ENCODE results near the gene OSBPL10. TPM values are rescaled to one million over a fixed set of nuclear protein-coding genes. Genes with fewer than 3 reads are reported as not detected.
"Not testable (repeated sequence)": the region's sequence is repeated elsewhere in the genome, so short reads cannot be mapped to it uniquely, and the experiment has no call there.

Gene OSBPL10, protein sequence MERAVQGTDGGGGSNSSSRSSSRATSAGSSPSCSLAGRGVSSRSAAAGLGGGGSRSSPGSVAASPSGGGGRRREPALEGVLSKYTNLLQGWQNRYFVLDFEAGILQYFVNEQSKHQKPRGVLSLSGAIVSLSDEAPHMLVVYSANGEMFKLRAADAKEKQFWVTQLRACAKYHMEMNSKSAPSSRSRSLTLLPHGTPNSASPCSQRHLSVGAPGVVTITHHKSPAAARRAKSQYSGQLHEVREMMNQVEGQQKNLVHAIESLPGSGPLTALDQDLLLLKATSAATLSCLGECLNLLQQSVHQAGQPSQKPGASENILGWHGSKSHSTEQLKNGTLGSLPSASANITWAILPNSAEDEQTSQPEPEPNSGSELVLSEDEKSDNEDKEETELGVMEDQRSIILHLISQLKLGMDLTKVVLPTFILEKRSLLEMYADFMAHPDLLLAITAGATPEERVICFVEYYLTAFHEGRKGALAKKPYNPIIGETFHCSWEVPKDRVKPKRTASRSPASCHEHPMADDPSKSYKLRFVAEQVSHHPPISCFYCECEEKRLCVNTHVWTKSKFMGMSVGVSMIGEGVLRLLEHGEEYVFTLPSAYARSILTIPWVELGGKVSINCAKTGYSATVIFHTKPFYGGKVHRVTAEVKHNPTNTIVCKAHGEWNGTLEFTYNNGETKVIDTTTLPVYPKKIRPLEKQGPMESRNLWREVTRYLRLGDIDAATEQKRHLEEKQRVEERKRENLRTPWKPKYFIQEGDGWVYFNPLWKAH
- 22.9 TPM for polyA plus RNA-seq (ENCODE audit: insufficient read length)
- long read RNA-seq, donor 1, full-length matches to known transcripts = 3 of 3 reads
- long read RNA-seq, donor 1, partial matches to known transcripts = 0 of 3 reads
- long read RNA-seq, donor 1, other reads (novel, unspliced or antisense) = 0 of 3 reads
- long read RNA-seq, donor 2, full-length matches to known transcripts = 2 of 2 reads
- long read RNA-seq, donor 2, partial matches to known transcripts = 0 of 2 reads
- long read RNA-seq, donor 2, other reads (novel, unspliced or antisense) = 0 of 2 reads
- long read RNA-seq, donor 3, full-length matches to known transcripts = 2 of 2 reads
- long read RNA-seq, donor 3, partial matches to known transcripts = 0 of 2 reads
- long read RNA-seq, donor 3, other reads (novel, unspliced or antisense) = 0 of 2 reads
- long read RNA-seq, donor 4 = 0 reads
- long read RNA-seq, donor 5, full-length matches to known transcripts = 3 of 3 reads
- long read RNA-seq, donor 5, partial matches to known transcripts = 0 of 3 reads
- long read RNA-seq, donor 5, other reads (novel, unspliced or antisense) = 0 of 3 reads
- long read RNA-seq, donor 6, full-length matches to known transcripts = 4 of 4 reads
- long read RNA-seq, donor 6, partial matches to known transcripts = 0 of 4 reads
- long read RNA-seq, donor 6, other reads (novel, unspliced or antisense) = 0 of 4 reads
- long read RNA-seq, donor 7, full-length matches to known transcripts = 5 of 5 reads
- long read RNA-seq, donor 7, partial matches to known transcripts = 0 of 5 reads
- long read RNA-seq, donor 7, other reads (novel, unspliced or antisense) = 0 of 5 reads
- long read RNA-seq, donor 8 = 0 reads

DNA sequence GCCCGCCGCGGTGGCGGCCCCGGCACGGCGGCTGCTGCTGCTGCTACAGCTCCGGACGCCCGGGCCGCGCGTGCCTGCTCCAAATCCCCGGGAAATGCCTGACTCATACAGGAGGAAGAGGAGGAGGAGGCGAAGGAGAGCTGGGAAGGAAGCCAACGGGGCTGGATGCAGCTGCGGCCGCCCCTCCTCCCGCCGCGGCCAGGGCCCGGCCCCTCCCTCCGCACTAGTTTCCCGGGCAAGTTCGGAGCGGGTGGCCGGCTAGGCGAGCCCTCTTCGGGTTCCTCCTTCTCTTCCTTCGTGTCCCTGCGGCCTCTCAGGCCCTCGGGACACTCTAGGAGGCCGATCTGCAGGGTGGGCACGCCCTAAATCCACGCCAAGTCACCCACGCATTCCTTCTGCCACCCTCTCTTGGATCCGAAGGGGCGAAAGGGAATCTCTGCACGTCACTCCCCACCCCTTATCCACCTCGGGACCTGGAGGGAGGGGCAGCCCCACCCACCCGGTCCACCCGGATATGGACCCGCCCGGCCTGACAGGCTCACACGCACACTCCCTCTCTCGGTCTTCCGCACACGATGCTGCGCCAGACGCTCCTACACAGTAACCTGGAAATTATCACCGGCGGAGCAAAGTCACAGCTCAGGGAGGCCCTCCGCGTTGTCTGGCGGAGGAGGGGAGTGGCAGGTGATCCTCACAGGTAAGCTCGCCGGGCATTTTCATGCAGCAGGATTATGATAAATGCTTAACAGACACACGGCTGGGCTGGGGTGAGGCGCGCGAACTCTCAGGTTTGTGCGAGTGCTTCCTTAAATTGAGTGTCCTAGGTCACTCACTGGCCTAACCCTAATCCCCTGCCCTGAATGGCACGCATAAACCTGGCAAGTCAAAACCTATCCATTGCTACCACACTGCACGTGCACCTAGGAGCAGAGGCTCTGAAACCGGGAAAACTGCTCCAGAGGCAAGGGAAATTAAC is at the start of gene OSBPL10, which contains the start of gene ZNF860:
Gene OSBPL10, minus strand, starts transcription at position 57 of the 976 bp plus-strand sequence. CDS start 83 bp downstream, outside the sequence.
Gene ZNF860, plus strand, starts transcription at position 545 of the 976 bp plus-strand sequence. CDS start 7,330 bp downstream, outside the sequence.
- peak; percentile 78 for DNase-seq

DNA sequence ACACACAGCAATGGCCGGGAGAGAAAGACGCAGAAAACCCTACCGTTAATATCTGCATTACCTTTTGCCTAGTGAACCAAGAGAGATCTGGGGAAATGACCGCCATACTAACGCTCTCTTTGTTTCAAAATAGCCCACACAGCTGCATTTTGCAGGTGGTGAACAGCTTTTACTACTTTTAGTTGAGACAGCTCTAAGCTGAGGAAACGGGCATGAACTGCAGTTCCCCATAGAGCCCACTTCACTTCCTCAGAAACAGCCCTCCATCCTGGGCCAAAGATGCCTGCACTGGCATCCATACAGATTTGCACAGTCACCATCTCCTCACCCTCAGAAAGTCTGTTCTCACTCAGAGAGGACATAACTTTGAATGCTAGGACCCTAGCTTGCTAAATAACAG is 45.5 kb upstream of the OSBPL10 start:
- DNase-seq = no peak

DNA sequence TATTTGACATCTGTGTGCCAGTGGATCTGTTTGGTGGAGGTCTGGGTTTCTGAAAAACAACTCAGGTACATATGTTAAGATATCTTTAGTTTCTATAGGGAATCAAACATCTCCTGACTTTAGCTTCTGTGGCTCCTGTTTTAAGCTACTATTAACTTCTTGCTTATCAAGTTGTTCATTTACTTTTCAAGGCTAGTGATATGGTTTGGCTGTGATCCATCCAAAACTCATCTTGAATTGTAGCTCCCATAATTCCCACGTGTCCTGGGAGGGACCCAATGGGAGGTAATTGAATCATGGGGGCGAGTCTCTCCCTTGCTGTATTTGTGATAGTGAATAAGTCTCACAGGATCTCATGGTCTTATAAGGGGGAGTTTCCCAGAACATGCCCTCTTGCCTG is 41.9 kb upstream of the OSBPL10 start:
- no peak for DNase-seq

DNA sequence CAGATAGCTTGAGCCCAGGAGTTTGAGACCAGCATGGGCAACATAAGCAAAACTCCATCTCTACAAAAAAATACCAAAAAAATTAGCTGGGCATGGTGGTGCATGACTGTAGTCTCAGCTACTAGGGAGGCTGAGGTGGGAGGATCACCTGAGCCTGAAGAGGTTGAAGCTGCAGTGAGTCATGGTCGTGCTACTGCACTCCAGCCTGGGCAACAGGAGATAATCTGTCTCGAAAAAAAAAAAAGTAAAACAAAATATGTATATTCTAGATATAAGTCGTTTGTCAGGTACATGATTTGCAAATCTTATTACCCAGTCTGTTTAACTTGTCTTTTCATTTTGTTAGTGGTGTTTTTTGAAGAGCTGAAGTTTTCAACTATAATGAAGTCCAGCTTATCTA is 40.7 kb upstream of the OSBPL10 start:
- no peak for DNase-seq

DNA sequence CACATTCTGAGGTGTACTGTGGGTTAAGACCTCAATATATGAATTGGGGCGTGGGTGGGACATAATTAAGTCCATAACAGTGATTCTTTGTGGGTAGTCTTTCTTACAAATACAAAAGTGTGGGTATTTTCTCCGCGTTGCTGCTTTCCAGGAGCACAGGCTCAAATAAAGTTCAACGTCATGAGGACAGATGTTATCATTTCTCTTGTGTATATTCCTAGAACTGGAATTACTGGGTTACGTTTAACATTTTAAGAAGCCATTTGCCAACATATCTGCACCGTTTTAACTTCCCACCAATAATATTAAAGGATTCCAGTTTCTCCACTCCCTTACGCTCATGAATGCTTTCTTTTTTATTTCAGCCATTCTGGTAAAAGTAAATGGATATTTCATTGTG is 40.1 kb upstream of the OSBPL10 start:
- no peak for DNase-seq

DNA sequence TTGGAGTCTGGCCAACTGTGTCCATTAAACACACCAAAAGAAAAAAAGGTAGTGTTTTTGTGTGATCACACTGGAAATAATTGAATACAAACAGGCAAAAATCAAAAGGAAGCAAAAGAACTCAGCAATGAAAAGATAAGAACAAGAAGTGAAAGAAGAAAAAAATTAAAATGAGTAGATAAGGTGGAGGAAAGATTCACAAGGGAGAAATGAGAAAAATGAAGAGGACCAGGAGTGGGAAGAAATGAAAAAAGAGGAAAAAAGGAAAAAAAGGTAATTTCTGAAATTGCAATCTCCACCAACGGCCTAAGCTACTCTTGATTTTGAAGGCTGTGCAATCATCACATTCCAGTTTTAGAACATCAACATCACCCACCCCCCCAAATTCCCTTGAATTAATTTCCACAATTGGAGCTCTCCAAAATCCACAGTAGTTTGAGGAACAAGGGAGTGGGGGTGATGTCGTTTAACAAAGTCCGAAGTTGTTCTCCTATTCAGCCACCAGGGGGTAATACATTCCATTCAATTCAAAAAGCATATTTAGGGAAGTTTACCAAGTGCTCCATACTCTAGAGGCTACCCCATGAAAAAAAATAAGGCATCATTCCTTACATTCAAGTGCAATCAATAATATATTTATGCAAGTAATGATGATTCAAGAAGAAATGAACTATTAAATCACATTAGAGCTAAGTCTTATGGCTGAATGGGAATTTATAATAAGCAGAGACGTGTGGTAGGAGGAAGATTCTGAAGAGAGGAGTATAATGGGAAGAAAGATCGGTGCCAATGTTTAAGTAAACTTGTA is 37.9 kb upstream of the OSBPL10 start:
- DNase-seq = peak; percentile 64

DNA sequence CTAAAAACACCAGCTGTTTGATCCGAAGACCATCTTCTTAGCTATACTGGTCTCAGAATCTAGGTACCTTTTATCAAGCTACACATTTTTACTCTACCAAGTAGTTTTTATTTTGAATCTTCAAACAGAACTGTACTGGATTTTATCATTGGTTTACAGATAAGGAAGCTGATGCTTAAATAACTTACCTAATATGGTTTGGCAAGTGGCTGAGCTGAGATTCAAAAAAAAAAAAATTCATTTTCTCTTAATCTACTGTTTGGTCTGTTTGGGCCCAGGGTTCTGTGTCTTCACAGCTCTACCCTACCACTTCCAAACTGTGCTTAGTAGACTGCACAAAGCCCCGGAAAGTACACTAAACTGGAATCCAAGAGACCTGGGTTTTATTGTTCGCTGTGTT is 36.2 kb upstream of the OSBPL10 start:
- no peak for DNase-seq

DNA sequence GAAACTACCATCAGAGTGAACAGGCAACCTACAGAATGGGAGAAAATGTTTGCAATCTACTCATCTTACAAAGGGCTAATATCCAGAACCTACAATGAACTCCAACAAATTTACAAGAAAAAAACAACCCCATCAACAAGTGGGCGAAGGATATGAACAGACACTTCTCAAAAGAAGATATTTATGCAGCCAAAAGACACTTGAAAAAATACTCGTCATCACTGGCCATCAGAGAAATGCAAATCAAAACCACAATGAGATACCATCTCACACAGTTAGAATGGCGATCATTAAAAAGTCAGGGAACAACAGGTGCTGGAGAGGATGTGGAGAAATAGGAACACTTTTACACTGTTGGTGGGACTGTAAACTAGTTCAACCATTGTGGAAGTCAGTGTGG is 34.6 kb upstream of the OSBPL10 start:
- not testable (repeated sequence) for DNase-seq

DNA sequence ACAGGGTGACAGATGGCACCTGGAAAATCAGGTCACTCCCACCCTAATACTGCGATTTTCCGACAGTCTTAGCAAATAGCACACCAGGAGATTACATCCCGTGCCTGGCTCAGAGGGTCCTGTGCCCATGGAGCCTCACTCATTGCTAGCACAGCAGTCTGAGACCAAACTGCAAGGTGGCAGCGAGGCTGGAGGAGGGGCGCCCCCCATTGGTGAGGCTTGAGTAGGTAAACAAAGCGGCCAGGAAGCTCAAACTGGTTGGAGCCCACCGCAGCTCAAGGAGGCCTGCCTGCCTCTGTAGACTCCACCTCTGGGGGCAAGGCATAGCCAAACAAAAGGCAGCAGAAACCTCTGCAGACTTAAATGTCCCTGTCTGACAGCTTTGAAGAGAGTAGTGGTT is 29.6 kb upstream of the OSBPL10 start:
- DNase-seq = not testable (repeated sequence)

DNA sequence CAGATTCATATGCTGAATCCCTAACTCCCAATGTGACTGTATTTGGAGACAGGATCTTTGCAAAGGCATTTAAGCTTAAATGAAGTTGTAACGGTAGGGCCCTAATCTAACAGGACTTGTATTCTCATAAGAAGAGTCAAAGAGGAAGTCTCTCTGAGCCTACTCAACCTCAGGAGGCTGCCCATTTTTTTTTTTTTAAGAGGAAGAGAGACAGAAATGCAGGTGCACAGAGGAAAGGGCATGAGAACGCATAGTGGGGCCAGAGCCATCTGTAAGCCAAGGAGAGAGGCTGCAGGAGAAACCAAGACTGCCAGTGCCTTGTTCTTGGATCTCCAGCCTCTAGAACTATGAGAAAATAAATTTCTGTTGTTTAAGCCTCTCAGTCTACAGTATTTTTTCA is 28.9 kb upstream of the OSBPL10 start:
- no peak for DNase-seq

DNA sequence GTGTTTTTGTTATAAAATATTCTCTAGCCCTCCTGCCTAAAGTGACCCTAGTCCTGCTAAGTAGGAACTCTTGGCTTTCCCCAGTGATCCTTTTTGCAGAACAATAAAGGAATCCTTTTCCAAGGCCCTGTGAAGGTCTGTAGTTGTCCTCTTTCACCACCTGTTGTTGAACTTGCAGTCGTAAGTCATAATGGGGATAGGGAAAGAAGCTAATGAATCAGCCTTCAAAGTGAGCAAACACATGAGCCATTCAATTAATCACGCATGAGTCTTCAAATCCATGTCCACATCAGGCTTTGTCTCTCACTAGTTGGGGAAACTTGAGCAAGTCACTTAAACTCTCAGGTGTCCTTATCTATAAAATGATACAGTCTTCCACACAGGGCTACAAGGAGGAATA is 28.0 kb upstream of the OSBPL10 start:
- no peak for DNase-seq

DNA sequence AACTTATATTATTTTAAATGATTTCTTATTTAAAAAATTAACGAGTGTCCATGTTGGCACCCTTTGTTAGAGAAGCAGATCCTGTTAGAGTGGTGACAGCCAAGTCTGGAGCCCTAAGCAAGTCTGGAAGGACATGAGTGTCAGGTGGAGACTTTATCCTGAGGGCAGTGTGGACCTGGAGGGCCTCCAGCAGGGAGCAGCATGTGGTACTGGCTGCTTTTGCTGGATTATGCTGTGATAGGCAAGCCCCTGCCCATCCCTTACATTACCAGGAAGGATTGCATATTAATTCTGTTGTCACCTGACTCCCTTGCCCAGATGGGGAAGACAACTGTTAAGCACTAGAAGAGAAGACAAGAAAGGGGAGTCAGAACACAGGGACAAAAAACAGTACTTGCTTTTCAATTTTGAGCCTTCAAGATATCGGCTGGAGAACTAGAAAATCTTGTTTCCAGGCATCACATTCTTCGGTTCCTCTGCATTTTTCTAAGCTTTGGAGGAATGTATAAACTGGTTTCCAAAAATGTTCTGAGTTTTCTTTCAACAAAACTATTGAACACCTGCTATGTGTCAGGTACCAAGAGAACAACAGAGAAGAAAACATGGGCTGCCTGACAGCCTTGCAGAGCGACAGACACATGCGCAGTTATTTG is 23.2 kb upstream of the OSBPL10 start:
- DNase-seq = no peak

DNA sequence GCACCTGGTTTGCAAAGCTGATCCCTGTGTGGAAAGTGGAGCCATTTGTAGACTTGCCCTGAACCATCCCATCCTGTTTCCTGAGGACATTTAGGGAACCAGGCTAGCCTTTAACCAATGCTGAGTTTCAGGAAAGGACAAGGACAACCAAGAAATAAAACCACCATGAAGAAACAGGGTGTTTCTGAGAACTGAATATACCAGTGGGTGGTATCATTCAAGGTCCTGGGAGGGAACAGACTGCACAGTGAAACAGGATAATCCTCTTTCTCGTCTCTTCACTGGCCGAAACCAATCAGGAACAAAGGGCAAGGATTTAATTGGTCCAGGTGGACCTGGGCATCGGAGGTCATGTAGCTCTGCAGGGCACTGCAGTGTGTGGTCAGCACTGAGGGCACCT is 22.3 kb upstream of the OSBPL10 start:
- no peak for DNase-seq

DNA sequence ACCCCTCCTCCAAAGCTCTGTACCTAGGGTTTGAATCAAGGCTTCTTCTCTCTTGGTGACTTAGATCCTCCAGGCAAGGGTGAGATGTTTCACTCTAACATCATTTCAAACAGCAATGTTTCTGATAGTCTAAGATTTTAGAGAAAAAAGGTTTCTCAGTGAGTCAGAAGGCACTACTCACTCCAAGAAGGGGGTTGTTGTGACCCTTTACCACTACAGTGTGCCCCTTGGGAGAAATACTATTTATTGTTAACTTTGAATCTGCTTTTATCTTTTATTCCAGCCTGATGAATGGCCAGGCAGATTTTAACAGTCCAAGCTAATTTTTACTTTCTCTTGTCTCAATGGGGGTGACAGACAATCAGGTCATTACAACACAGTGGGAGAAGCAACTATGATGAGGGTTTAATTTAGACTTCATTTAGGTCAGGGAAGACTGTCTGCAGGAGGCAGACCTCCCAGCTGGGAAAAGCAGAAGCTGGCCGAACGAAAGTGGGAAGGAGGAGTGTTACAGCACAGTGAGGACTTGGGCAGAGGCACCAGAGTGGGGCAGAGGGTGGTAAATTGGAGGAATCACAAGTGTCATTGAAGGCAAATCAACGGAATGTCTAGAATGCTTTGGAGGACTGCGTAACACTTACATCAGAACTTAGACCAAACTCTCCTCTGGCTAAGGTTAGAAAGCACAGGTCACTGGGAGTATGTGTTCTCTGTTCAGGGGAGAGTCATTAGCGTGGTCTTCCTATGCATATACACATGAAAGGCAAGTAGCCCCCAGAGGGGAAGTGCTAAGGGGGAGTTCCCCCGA is 21.7 kb upstream of the OSBPL10 start:
- DNase-seq = no peak

DNA sequence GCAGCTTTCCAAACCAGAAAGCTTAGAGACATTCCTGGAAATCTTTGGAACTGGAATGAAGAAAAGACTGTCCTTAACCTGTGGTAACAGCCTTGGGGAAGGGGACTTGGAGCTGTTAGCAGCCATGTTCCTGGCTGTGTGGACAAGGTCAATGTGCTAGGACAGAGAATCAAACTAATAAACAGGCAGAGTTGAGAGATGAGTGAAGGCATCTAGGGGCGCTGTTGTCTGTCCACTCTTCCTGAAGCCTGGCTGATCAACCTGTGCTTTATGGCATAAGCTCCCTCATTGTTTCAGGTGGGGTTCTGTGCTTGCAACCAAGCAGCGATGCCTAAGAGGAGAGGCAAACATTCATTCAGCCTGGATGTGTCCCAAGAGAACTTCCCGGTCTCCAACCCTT is 19.8 kb upstream of the OSBPL10 start:
- no peak for DNase-seq

DNA sequence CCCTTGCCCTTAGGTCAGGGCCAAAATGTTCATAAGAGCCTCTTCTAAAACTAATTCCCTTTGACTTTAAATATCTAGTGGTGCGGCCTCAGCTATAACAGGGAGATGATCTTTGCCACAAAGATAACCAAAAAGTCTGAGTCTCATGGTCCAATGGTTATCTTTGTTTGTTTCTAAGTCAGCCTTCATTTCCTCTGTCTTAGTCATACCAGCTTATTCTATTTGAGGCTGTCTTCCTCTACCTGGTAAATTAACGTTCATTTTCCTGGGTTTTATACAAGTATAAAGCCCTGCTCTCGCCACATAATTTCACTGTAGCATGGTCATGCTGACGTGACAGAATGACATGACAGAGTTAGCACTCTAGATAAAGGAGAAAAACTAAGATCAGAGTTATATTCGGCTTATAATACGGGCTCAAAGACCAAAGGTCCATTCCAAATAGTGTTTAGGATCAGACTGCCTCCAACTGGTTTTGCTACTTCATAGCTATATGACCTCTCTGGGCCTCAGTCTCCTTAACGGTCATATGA is 18.9 kb upstream of the OSBPL10 start:
- DNase-seq = no peak

DNA sequence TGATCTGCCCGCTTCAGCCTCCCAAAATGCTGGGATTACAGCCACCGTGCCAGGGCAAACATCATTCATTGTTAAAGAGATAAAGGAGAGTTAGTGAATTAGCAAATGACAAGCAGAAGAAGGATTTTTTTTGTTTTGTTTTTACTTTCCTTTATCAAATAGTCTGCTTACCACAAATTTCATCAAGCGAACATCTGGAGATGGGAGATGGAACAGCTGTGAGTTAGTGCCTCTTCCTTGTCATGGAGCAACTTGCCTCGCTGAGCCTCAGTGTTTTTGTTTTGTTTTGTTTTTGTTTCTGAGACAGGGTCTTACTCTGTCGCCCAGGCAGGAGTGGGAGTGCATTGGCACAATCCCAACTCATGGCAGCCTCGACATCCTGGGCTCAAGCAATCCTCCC is 16.4 kb upstream of the OSBPL10 start:
- no peak for DNase-seq

DNA sequence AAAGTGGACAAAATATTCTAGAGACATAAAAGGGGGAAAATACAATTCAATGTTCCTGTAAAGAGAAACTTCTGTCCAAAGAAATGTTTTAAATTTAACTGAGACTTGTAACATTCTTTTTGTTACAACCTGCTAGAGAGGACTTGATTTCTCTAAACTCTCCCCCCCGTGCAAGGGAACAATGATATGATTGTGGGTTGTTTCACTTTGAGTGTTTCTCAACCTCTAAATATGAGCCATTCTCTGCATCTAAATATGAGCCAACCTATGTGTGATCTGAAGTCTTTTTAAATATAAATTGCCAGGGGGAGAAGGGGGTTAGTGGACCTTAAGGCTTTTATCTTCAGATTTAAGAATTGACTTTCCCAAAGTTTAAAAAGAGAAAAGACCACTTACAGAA is 15.1 kb upstream of the OSBPL10 start:
- DNase-seq = no peak
